ENCODE measurements around the gene TCEA2.

GRCh38 chr20:64064145-64064698 lies 1.2 kb downstream of the TCEA2 start:
- TF ChIP-seq CTCF (IDR thresholded peaks at IDR 0.05; ENCODE audit: low read depth, low read length) = no peak
- TF ChIP-seq, protein P1, sequence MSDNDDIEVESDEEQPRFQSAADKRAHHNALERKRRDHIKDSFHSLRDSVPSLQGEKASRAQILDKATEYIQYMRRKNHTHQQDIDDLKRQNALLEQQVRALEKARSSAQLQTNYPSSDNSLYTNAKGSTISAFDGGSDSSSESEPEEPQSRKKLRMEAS (IDR thresholded peaks at IDR 0.05; ENCODE audit: low read depth, low read length) = no peak
- no peak for TF ChIP-seq POLR2A (IDR thresholded peaks at IDR 0.05; ENCODE audit: extremely low read depth, insufficient read length)
